ENCODE data around the gene LCE3C. TPM values are rescaled to one million over a fixed set of nuclear protein-coding genes. Genes with fewer than 3 reads are reported as not detected.

The LCE3C gene
- total and polyA plus RNA-seq, 2 experiments from 2014 or later, result not detected

DNA sequence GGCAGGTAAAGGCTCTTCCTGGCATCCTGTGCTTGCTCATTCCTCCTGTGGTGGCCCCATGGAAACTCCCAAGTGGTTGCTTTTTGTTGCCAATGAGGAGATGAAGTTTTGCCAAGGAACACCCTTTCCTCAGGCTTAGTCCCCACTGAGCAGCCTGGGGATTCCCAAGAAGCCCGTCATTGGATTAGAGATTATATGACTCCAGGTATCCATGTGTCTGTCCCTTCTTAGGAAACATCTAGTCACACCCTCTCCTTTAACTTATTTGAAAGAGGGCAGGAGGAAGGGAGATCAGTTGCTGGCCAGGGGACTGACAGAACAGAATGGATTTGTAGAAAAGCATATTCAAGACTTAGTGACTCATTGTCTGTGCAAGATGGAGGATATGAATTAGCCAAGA is 26.7 kb downstream of the LCE3C start:
- no peak for ATAC-seq

More for the DNA sequence above, 26.7 kb downstream of the LCE3C start:
- no peak overlapping the region for H3K4me3 ChIP-seq
- TF ChIP-seq POLR2AphosphoS5 (IDR thresholded peaks at IDR 0.05; ENCODE audit: low read depth) (no peak), EZH2phosphoT487 (IDR thresholded peaks at IDR 0.05; ENCODE audit: unreplicated experiment) (no peak), ZNF331 (CRISPR knock-in tag; IDR thresholded peaks at IDR 0.05; ENCODE audit: low read depth) (no peak), STAT1 (IDR thresholded peaks at IDR 0.05; ENCODE audit: unreplicated experiment) (no peak), CTCF (conservative IDR thresholded peaks at IDR 0.05; ENCODE audit: low read depth in 2 of 2) (no peak), ZNF114 (CRISPR knock-in tag; IDR thresholded peaks at IDR 0.05) (no peak), JUNB (IDR thresholded peaks at IDR 0.05; ENCODE audit: unreplicated experiment) (no peak), CREB1 (CRISPR knock-in tag; IDR thresholded peaks at IDR 0.05; ENCODE audit: low read depth) (no peak), REST (IDR thresholded peaks at IDR 0.05; ENCODE audit: unreplicated experiment) (no peak), EZH2 (IDR thresholded peaks at IDR 0.05; ENCODE audit: low read depth, unreplicated experiment) (no peak), NANOG (IDR thresholded peaks at IDR 0.05; ENCODE audit: borderline replicate concordance) (no peak)
- TF ChIP-seq, protein P1, sequence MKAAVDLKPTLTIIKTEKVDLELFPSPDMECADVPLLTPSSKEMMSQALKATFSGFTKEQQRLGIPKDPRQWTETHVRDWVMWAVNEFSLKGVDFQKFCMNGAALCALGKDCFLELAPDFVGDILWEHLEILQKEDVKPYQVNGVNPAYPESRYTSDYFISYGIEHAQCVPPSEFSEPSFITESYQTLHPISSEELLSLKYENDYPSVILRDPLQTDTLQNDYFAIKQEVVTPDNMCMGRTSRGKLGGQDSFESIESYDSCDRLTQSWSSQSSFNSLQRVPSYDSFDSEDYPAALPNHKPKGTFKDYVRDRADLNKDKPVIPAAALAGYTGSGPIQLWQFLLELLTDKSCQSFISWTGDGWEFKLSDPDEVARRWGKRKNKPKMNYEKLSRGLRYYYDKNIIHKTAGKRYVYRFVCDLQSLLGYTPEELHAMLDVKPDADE (IDR thresholded peaks at IDR 0.05), result no peak
- TF ChIP-seq, protein P2, sequence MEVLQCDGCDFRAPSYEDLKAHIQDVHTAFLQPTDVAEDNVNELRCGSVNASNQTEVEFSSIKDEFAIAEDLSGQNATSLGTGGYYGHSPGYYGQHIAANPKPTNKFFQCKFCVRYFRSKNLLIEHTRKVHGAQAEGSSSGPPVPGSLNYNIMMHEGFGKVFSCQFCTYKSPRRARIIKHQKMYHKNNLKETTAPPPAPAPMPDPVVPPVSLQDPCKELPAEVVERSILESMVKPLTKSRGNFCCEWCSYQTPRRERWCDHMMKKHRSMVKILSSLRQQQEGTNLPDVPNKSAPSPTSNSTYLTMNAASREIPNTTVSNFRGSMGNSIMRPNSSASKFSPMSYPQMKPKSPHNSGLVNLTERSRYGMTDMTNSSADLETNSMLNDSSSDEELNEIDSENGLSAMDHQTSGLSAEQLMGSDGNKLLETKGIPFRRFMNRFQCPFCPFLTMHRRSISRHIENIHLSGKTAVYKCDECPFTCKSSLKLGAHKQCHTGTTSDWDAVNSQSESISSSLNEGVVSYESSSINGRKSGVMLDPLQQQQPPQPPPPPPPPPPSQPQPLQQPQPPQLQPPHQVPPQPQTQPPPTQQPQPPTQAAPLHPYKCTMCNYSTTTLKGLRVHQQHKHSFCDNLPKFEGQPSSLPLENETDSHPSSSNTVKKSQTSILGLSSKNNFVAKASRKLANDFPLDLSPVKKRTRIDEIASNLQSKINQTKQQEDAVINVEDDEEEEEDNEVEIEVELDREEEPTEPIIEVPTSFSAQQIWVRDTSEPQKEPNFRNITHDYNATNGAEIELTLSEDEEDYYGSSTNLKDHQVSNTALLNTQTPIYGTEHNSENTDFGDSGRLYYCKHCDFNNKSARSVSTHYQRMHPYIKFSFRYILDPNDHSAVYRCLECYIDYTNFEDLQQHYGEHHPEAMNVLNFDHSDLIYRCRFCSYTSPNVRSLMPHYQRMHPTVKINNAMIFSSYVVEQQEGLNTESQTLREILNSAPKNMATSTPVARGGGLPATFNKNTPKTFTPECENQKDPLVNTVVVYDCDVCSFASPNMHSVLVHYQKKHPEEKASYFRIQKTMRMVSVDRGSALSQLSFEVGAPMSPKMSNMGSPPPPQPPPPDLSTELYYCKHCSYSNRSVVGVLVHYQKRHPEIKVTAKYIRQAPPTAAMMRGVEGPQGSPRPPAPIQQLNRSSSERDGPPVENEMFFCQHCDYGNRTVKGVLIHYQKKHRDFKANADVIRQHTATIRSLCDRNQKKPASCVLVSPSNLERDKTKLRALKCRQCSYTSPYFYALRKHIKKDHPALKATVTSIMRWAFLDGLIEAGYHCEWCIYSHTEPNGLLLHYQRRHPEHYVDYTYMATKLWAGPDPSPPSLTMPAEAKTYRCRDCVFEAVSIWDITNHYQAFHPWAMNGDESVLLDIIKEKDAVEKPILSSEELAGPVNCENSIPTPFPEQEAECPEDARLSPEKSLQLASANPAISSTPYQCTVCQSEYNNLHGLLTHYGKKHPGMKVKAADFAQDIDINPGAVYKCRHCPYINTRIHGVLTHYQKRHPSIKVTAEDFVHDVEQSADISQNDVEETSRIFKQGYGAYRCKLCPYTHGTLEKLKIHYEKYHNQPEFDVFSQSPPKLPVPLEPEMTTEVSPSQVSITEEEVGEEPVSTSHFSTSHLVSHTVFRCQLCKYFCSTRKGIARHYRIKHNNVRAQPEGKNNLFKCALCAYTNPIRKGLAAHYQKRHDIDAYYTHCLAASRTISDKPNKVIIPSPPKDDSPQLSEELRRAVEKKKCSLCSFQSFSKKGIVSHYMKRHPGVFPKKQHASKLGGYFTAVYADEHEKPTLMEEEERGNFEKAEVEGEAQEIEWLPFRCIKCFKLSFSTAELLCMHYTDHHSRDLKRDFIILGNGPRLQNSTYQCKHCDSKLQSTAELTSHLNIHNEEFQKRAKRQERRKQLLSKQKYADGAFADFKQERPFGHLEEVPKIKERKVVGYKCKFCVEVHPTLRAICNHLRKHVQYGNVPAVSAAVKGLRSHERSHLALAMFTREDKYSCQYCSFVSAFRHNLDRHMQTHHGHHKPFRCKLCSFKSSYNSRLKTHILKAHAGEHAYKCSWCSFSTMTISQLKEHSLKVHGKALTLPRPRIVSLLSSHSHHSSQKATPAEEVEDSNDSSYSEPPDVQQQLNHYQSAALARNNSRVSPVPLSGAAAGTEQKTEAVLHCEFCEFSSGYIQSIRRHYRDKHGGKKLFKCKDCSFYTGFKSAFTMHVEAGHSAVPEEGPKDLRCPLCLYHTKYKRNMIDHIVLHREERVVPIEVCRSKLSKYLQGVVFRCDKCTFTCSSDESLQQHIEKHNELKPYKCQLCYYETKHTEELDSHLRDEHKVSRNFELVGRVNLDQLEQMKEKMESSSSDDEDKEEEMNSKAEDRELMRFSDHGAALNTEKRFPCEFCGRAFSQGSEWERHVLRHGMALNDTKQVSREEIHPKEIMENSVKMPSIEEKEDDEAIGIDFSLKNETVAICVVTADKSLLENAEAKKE (CRISPR knock-in tag; IDR thresholded peaks at IDR 0.05), result no peak
- DNase-seq (ENCODE audit: low spot score), result no peak
- H3K36me3 Mint-ChIP-seq (ENCODE audit: low read depth), result no peaks in the 10 kb centered on the region; the same call in 2 of the 3 replicates
- no peak overlapping the region for H3K4me3 Mint-ChIP-seq
- H3K4me1 Mint-ChIP-seq, result no peaks in the 10 kb centered on the region; the same call in 2 of the 3 replicates
- H3F3A ChIP-seq (replicated peaks; ENCODE audit: low read depth), result no peaks in the 10 kb centered on the region
- no peak overlapping the region for H2AFZ ChIP-seq
- peaks cover 5% of the 10 kb centered on the region; the same call in 1 of the 2 replicates for H3K4me1 ChIP-seq (ENCODE audit: insufficient read depth)
- peaks cover 4% of the 10 kb centered on the region for H3K27me3 Mint-ChIP-seq (ENCODE audit: insufficient read depth, low read depth, poor library complexity)
- H3K79me2 ChIP-seq (replicated peaks; ENCODE audit: insufficient read depth), result no peaks in the 10 kb centered on the region
- H3K27ac Mint-ChIP-seq, result no peak overlapping the region
- no peak overlapping the region for H3K27ac ChIP-seq (ENCODE audit: low read depth)
- peaks cover 9% of the 10 kb centered on the region for H3K9me2 ChIP-seq (ENCODE audit: insufficient read depth)
- no peak overlapping the region for H3K4me2 ChIP-seq
- H3K9me3 Mint-ChIP-seq, result peaks cover 8% of the 10 kb centered on the region; the same call in 2 of the 3 replicates
- no peaks in the 10 kb centered on the region for H3K36me3 ChIP-seq (ENCODE audit: insufficient read depth)
- no peaks in the 10 kb centered on the region for H4K20me1 ChIP-seq (replicated peaks; ENCODE audit: insufficient read depth)
- no peaks in the 10 kb centered on the region; the same call in 1 of the 2 replicates for H3K27me3 ChIP-seq (ENCODE audit: insufficient read depth)

All from GM23338 (cell line).